Esophagus squamous epithelium (tissue), 4 donors: ENCODE measurements around the gene TAOK2.

Experiments used
- POLR2A ChIP-seq, 4 donors: fragments of 450-650 bp; IDR thresholded peaks; one replicate each; pipeline ENCODE4 v1.6.1; 2017; ENCODE audit warnings: antibody characterized with exemption in 4 of 4, mild to moderate bottlenecking in 4 of 4, moderate library complexity in 3 of 4
- TF ChIP-seq, protein P1 (sequence below), 6 experiments: fragments of 450-650 bp in 4 of 6; fragments of 200-600 bp in 2 of 6; sonication (generic) in 2 of 6; IDR thresholded peaks; one replicate each; pipeline ENCODE4 v1.5.1; 2016 to 2019; ENCODE audit warnings: antibody characterized with exemption in 6 of 6, mild to moderate bottlenecking in 4 of 6, moderate library complexity in 4 of 6

DNA sequence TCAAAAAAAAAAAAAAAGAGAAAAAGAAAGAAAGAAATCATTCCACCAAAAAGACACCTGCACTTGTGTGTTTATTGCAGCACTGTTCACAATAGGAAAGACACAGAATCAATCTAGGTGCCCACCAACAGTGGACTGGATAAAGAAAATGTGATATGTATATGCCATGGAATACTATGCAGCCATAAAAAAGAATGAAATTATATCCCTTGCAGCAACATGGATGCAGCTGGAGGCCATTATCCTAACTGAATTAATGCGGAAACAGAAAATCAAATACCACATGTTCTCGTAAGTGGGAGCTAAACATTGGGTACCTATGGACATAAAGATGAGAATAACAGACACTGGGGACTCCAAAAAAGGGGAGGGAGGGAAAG is 43.6 kb downstream of the TAOK2 start:
- TF ChIP-seq POLR2A (IDR thresholded peaks at IDR 0.05), result no peak
- TF ChIP-seq, protein P1, sequence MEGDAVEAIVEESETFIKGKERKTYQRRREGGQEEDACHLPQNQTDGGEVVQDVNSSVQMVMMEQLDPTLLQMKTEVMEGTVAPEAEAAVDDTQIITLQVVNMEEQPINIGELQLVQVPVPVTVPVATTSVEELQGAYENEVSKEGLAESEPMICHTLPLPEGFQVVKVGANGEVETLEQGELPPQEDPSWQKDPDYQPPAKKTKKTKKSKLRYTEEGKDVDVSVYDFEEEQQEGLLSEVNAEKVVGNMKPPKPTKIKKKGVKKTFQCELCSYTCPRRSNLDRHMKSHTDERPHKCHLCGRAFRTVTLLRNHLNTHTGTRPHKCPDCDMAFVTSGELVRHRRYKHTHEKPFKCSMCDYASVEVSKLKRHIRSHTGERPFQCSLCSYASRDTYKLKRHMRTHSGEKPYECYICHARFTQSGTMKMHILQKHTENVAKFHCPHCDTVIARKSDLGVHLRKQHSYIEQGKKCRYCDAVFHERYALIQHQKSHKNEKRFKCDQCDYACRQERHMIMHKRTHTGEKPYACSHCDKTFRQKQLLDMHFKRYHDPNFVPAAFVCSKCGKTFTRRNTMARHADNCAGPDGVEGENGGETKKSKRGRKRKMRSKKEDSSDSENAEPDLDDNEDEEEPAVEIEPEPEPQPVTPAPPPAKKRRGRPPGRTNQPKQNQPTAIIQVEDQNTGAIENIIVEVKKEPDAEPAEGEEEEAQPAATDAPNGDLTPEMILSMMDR (IDR thresholded peaks at IDR 0.05), result no peak
